SK-N-SH treated with all-trans-retinoic acid at 6 μM for 48 hours (cell line): ENCODE measurements around the gene ANAPC15.

ENCODE experiments used
- ARNTL ChIP-seq: fragments of 450-650 bp; formaldehyde crosslinking; IDR thresholded peaks from 2 replicates; pipeline ENCODE4 v1.5.0; 2020; ENCODE audit warnings: low read depth, mild to moderate bottlenecking, moderate library complexity, borderline replicate concordance
- CSDC2 ChIP-seq: fragments of 250-450 bp; sonication (Bioruptor Pico); IDR thresholded peaks from 2 replicates; pipeline ENCODE4 v1.5.0; 2020; ENCODE audit warnings: mild to moderate bottlenecking, moderate library complexity
- CSRNP3 ChIP-seq: fragments of 250-450 bp; sonication (Bioruptor Pico); IDR thresholded peaks from 2 replicates; pipeline ENCODE4 v1.5.1; 2021; ENCODE audit warnings: mild to moderate bottlenecking, moderate library complexity
- ESRRG ChIP-seq: fragments of 250-450 bp; sonication (Bioruptor Pico); IDR thresholded peaks from 2 replicates; pipeline ENCODE4 v1.6.1; 2021; ENCODE audit warnings: mild to moderate bottlenecking
- OSR1 ChIP-seq: fragments of 250-450 bp; sonication (Bioruptor Pico); IDR thresholded peaks from 2 replicates; pipeline ENCODE4 v1.8.0; 2022; ENCODE audit warnings: moderate library complexity, mild to moderate bottlenecking, inconsistent platforms
- PATZ1 ChIP-seq: fragments of 250-450 bp; sonication (Bioruptor Pico); IDR thresholded peaks from 2 replicates; pipeline ENCODE4 v1.8.0; 2020; ENCODE audit warnings: mild to moderate bottlenecking, moderate library complexity, borderline replicate concordance
- POU6F1 ChIP-seq: fragments of 250-450 bp; sonication (Bioruptor Pico); IDR thresholded peaks from 2 replicates; pipeline ENCODE4 v1.8.0; 2021; ENCODE audit warnings: low read depth, mild to moderate bottlenecking, moderate library complexity, borderline replicate concordance
- PPARA ChIP-seq: fragments of 250-450 bp; sonication (Bioruptor Pico); IDR thresholded peaks from 2 replicates; pipeline ENCODE4 v1.5.0; 2020; ENCODE audit warnings: mild to moderate bottlenecking, borderline replicate concordance
- RARB ChIP-seq: fragments of 250-450 bp; sonication (Bioruptor Pico); IDR thresholded peaks from 2 replicates; pipeline ENCODE4 v1.8.0; 2021; ENCODE audit warnings: mild to moderate bottlenecking, moderate library complexity
- SNAI2 ChIP-seq: fragments of 250-450 bp; sonication (Bioruptor Pico); IDR thresholded peaks from 2 replicates; pipeline ENCODE4 v1.5.0; 2020; ENCODE audit warnings: mild to moderate bottlenecking, moderate library complexity
- TCF4 ChIP-seq: fragments of 250-450 bp; sonication (Bioruptor Pico); IDR thresholded peaks from 2 replicates; pipeline ENCODE4 v1.8.0; 2021; ENCODE audit warnings: mild to moderate bottlenecking, moderate library complexity, borderline replicate concordance
- TOX ChIP-seq: fragments of 250-450 bp; sonication (Bioruptor Pico); IDR thresholded peaks from 2 replicates; pipeline ENCODE4 v1.8.0; 2021; ENCODE audit warnings: mild to moderate bottlenecking, moderate library complexity, borderline replicate concordance
- ZC3H10 ChIP-seq: fragments of 250-450 bp; sonication (Bioruptor Pico); IDR thresholded peaks from 2 replicates; pipeline ENCODE4 v1.5.1; 2021; ENCODE audit warnings: mild to moderate bottlenecking, moderate library complexity
- ZNF70 ChIP-seq: fragments of 450-650 bp; formaldehyde crosslinking; IDR thresholded peaks from 2 replicates; pipeline ENCODE4 v1.5.0; 2020; ENCODE audit warnings: mild to moderate bottlenecking, moderate library complexity

- TF ChIP-seq POU6F1 (CRISPR knock-in tag): no peak
- TF ChIP-seq TOX (CRISPR knock-in tag): no peak
- TF ChIP-seq PATZ1: no peak
- TF ChIP-seq ARNTL: no peak
- no peak for TF ChIP-seq PPARA (CRISPR knock-in tag)
- TF ChIP-seq CSRNP3 (CRISPR knock-in tag): no peak
- TF ChIP-seq ZC3H10 (CRISPR knock-in tag): no peak
- TF ChIP-seq ESRRG (CRISPR knock-in tag): no peak
- no peak for TF ChIP-seq RARB (CRISPR knock-in tag)
- TF ChIP-seq CSDC2: no peak
- no peak for TF ChIP-seq OSR1 (CRISPR knock-in tag)
- TF ChIP-seq ZNF70 (CRISPR knock-in tag): no peak
- no peak for TF ChIP-seq SNAI2 (CRISPR knock-in tag)
- TF ChIP-seq TCF4 (CRISPR knock-in tag): no peak
Measured at GRCh38 chr11:72079819-72080325, 32.6 kb downstream of the ANAPC15 start.
